Measurements from ENCODE around the gene SIM2. TPM values are rescaled to one million over a fixed set of nuclear protein-coding genes. Genes with fewer than 3 reads are reported as not detected.

SIM2 gene
- total and polyA plus RNA-seq, 4 experiments from 2014 or later, result 0.05 to 0.07 TPM; not detected in 2

- ChIA-PET POLR2A (ENCODE audit: partially characterized antibody) (no interaction called here), CTCF (ENCODE audit: partially characterized antibody) (no interaction called here)
- no peaks in the 10 kb centered on the region for H3K36me3 ChIP-seq (ENCODE audit: insufficient read depth, low read length)
- H3K4me3 Mint-ChIP-seq, result no peak overlapping the region
- no peak for DNase-seq
- H3K4me3 ChIP-seq (ENCODE audit: low read length in 2 of 2), result no peak overlapping the region
- no peaks in the 10 kb centered on the region for H3K9me3 ChIP-seq (ENCODE audit: control insufficient read depth in 1 of 2, low read length in 2 of 2)
- no peak overlapping the region for H3K27ac Mint-ChIP-seq
- no peaks in the 10 kb centered on the region for H3K36me3 Mint-ChIP-seq
- H3K4me1 ChIP-seq (ENCODE audit: insufficient read depth, low read length), result no peaks in the 10 kb centered on the region
- no peaks in the 10 kb centered on the region for H3K4me1 Mint-ChIP-seq
- no peaks in the 10 kb centered on the region for H3K9me3 Mint-ChIP-seq
- no peaks in the 10 kb centered on the region for H3K27me3 ChIP-seq (ENCODE audit: insufficient read depth, low read length)
- H3K27ac ChIP-seq (ENCODE audit: low read depth, low read length), result no peak overlapping the region
- intact Hi-C loops (cut with micrococcal nuclease), result no loop called here
- H3K27me3 Mint-ChIP-seq, result peaks cover 8 to 17% of the 10 kb centered on the region in 2 donors
Observed at GRCh38 chr21:36728371-36729111, 29.6 kb downstream of the SIM2 start.

- Mint-ChIP-seq H3K36me3 (no peaks in the 10 kb centered on the region), H3K27ac (no peak overlapping the region), H3K27me3 (peaks cover 8 to 15% of the 10 kb centered on the region in 2 donors), H3K4me3 (no peak overlapping the region), H3K4me1 (no peaks in the 10 kb centered on the region), H3K9me3 (no peaks in the 10 kb centered on the region)
- DNase-seq, result no peak
- H3K4me1 ChIP-seq (ENCODE audit: insufficient read depth, low read length), result no peaks in the 10 kb centered on the region
- no peaks in the 10 kb centered on the region for H3K27me3 ChIP-seq (ENCODE audit: insufficient read depth, low read length)
- ChIA-PET CTCF (ENCODE audit: partially characterized antibody) (no interaction called here), POLR2A (ENCODE audit: partially characterized antibody) (no interaction called here)
- no peaks in the 10 kb centered on the region for H3K36me3 ChIP-seq (ENCODE audit: insufficient read depth, low read length)
- H3K4me3 ChIP-seq (ENCODE audit: low read length in 2 of 2), result no peak overlapping the region
- H3K27ac ChIP-seq (ENCODE audit: low read depth, low read length), result no peak overlapping the region
- intact Hi-C loops (cut with micrococcal nuclease), result no loop called here
- no peaks in the 10 kb centered on the region for H3K9me3 ChIP-seq (ENCODE audit: control insufficient read depth in 1 of 2, low read length in 2 of 2)
Observed at GRCh38 chr21:36729310-36729970, 30.5 kb downstream of the SIM2 start.

- Mint-ChIP-seq H3K9me3 (peaks cover 0 to 2% (median 0%) of the 10 kb centered on the region in 8 donors), H3K27me3 (peaks cover 11 to 17% of the 10 kb centered on the region in 2 donors), H3K36me3 (no peaks in the 10 kb centered on the region), H3K27ac (no peak overlapping the region), H3K4me1 (no peaks in the 10 kb centered on the region), H3K4me3 (no peak overlapping the region)
- no peak overlapping the region for H3K4me3 ChIP-seq (ENCODE audit: low read length in 2 of 2)
- no peaks in the 10 kb centered on the region for H3K27me3 ChIP-seq (ENCODE audit: insufficient read depth, low read length)
- intact Hi-C loops (cut with micrococcal nuclease), result no loop called here
- H3K36me3 ChIP-seq (ENCODE audit: insufficient read depth, low read length), result no peaks in the 10 kb centered on the region
- CTCF ChIA-PET (ENCODE audit: partially characterized antibody), result no interaction called here
- POLR2A ChIA-PET (ENCODE audit: partially characterized antibody), result no interaction called here
- no peaks in the 10 kb centered on the region for H3K4me1 ChIP-seq (ENCODE audit: insufficient read depth, low read length)
- H3K27ac ChIP-seq (ENCODE audit: low read depth, low read length), result no peak overlapping the region
- H3K9me3 ChIP-seq (ENCODE audit: control insufficient read depth in 1 of 2, low read length in 2 of 2), result no peaks in the 10 kb centered on the region
- DNase-seq, result no peak
Observed at GRCh38 chr21:36730291-36731281, 31.7 kb downstream of the SIM2 start.

- Mint-ChIP-seq H3K36me3 (no peaks in the 10 kb centered on the region), H3K4me1 (no peaks in the 10 kb centered on the region), H3K27ac (no peak overlapping the region), H3K27me3 (peaks cover 8 to 15% of the 10 kb centered on the region in 2 donors), H3K4me3 (no peak overlapping the region), H3K9me3 (peaks cover 0 to 3% (median 0%) of the 10 kb centered on the region in 8 donors)
- H3K4me1 ChIP-seq (ENCODE audit: insufficient read depth, low read length), result no peaks in the 10 kb centered on the region
- ChIA-PET POLR2A (ENCODE audit: partially characterized antibody) (no interaction called here), CTCF (ENCODE audit: partially characterized antibody) (no interaction called here)
- no peak overlapping the region for H3K27ac ChIP-seq (ENCODE audit: low read depth, low read length)
- intact Hi-C loops (cut with micrococcal nuclease), result no loop called here
- no peaks in the 10 kb centered on the region for H3K27me3 ChIP-seq (ENCODE audit: insufficient read depth, low read length)
- H3K36me3 ChIP-seq (ENCODE audit: insufficient read depth, low read length), result no peaks in the 10 kb centered on the region
- H3K4me3 ChIP-seq (ENCODE audit: low read length in 2 of 2), result no peak overlapping the region
- H3K9me3 ChIP-seq (ENCODE audit: control insufficient read depth in 1 of 2, low read length in 2 of 2), result no peaks in the 10 kb centered on the region
- DNase-seq, result no peak
Observed at GRCh38 chr21:36732217-36732616, 33.3 kb downstream of the SIM2 start.

GRCh38 chr21:36732761-36733160 lies 33.8 kb downstream of the SIM2 start:
- Mint-ChIP-seq H3K4me3 (peak overlapping the region in 1 of 8 donors; percentile 9), H3K27ac (no peak overlapping the region), H3K9me3 (peaks cover 0 to 3% (median 0%) of the 10 kb centered on the region in 8 donors), H3K36me3 (no peaks in the 10 kb centered on the region), H3K4me1 (no peaks in the 10 kb centered on the region), H3K27me3 (peaks cover 7 to 15% of the 10 kb centered on the region in 2 donors)
- POLR2A ChIA-PET (ENCODE audit: partially characterized antibody), result no interaction called here
- no peaks in the 10 kb centered on the region for H3K4me1 ChIP-seq (ENCODE audit: insufficient read depth, low read length)
- intact Hi-C loops (cut with micrococcal nuclease), result no loop called here
- H3K27me3 ChIP-seq (ENCODE audit: insufficient read depth, low read length), result no peaks in the 10 kb centered on the region
- DNase-seq, result no peak
- no peak overlapping the region for H3K4me3 ChIP-seq (ENCODE audit: low read length in 2 of 2)
- H3K9me3 ChIP-seq (ENCODE audit: control insufficient read depth in 1 of 2, low read length in 2 of 2), result no peaks in the 10 kb centered on the region
- no peaks in the 10 kb centered on the region for H3K36me3 ChIP-seq (ENCODE audit: insufficient read depth, low read length)
- H3K27ac ChIP-seq (ENCODE audit: low read depth, low read length), result no peak overlapping the region
- CTCF ChIA-PET (ENCODE audit: partially characterized antibody), result no interaction called here

GRCh38 chr21:36733857-36734256 lies 34.9 kb downstream of the SIM2 start:
- Mint-ChIP-seq H3K4me3 (no peak overlapping the region), H3K36me3 (no peaks in the 10 kb centered on the region), H3K27me3 (peaks cover 8 to 16% of the 10 kb centered on the region in 2 donors), H3K9me3 (peaks cover 0 to 3% (median 0%) of the 10 kb centered on the region in 8 donors), H3K27ac (no peak overlapping the region), H3K4me1 (no peaks in the 10 kb centered on the region)
- H3K27me3 ChIP-seq (ENCODE audit: insufficient read depth, low read length), result no peaks in the 10 kb centered on the region
- ChIA-PET POLR2A (ENCODE audit: partially characterized antibody) (no interaction called here), CTCF (ENCODE audit: partially characterized antibody) (interaction anchor here (0.6 kb wide), 1 partner anchor 17 kb away, joined by 3 read pairs; no protein-coding TSS in a partner anchor)
- DNase-seq, result no peak
- H3K4me1 ChIP-seq (ENCODE audit: insufficient read depth, low read length), result no peaks in the 10 kb centered on the region
- intact Hi-C loops (cut with micrococcal nuclease), result no loop called here
- H3K4me3 ChIP-seq (ENCODE audit: low read length in 2 of 2), result no peak overlapping the region
- H3K9me3 ChIP-seq (ENCODE audit: control insufficient read depth in 1 of 2, low read length in 2 of 2), result no peaks in the 10 kb centered on the region
- no peak overlapping the region for H3K27ac ChIP-seq (ENCODE audit: low read depth, low read length)
- H3K36me3 ChIP-seq (ENCODE audit: insufficient read depth, low read length), result no peaks in the 10 kb centered on the region

Data from CD4-positive, alpha-beta memory T cell (primary cell).